ENCODE data around the gene DCST1. TPM values are rescaled to one million over a fixed set of nuclear protein-coding genes. Genes with fewer than 3 reads are reported as not detected.

Gene DCST1
- polyA plus RNA-seq, 3 donors, result 0.05 TPM; not detected in 2

DNA sequence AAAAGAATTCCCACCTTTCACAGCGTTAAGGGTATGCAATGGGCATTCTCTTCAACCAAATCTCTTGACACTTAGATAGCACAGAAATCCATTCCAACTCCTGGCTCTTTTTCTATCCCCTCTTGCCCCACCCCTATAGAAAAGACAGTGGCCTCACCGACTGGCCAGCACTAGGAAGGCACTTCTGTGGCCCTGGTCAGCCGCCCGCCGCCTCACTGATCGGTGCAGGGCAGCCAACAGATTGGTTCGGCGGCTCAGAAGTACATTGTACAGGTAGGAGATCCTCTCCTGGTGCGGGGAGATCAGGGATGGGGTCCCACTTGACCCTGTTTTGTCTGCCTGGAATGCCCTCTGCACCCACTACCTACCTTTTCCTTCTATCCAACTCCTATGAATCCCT, 9.3 kb upstream of the DCST1 start:
- H3K27me3 ChIP-seq (ENCODE audit: control insufficient read depth in 2 of 2, insufficient read depth in 2 of 2, low read length in 2 of 2), result no peaks in the 10 kb centered on the region
- TF ChIP-seq, protein P1, sequence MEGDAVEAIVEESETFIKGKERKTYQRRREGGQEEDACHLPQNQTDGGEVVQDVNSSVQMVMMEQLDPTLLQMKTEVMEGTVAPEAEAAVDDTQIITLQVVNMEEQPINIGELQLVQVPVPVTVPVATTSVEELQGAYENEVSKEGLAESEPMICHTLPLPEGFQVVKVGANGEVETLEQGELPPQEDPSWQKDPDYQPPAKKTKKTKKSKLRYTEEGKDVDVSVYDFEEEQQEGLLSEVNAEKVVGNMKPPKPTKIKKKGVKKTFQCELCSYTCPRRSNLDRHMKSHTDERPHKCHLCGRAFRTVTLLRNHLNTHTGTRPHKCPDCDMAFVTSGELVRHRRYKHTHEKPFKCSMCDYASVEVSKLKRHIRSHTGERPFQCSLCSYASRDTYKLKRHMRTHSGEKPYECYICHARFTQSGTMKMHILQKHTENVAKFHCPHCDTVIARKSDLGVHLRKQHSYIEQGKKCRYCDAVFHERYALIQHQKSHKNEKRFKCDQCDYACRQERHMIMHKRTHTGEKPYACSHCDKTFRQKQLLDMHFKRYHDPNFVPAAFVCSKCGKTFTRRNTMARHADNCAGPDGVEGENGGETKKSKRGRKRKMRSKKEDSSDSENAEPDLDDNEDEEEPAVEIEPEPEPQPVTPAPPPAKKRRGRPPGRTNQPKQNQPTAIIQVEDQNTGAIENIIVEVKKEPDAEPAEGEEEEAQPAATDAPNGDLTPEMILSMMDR (IDR thresholded peaks at IDR 0.05), result no peak
- Mint-ChIP-seq H3K36me3 (peaks cover 8 to 9% of the 10 kb centered on the region in 2 donors), H3K9me3 (peaks cover 0 to 2% (median 0%) of the 10 kb centered on the region in 7 donors), H3K4me1 (peaks cover 48% of the 10 kb centered on the region), H3K27me3 (ENCODE audit: low read depth in 3 of 3) (peaks cover 0 to 9% (median 5%) of the 10 kb centered on the region in 3 donors), H3K4me3 (no peak overlapping the region), H3K27ac (peak overlapping the region in 1 of 7 donors; percentile 53)
- intact Hi-C loops (cut with micrococcal nuclease), result no loop called here
- no peaks in the 10 kb centered on the region for H3K79me2 ChIP-seq (ENCODE audit: insufficient read depth, low read length)
- peaks cover 20 to 26% of the 10 kb centered on the region in 2 donors for H3K4me1 ChIP-seq (ENCODE audit: control insufficient read depth in 1 of 2, insufficient read depth in 2 of 2, low read length in 2 of 2)
- no peak overlapping the region for H2AFZ ChIP-seq (ENCODE audit: insufficient read depth, low read depth, low read length, poor library complexity, severe bottlenecking)
- DNase-seq, result no peak
- H3K36me3 ChIP-seq (replicated peaks in 1 of 2; ENCODE audit: control insufficient read depth in 1 of 2, insufficient read depth in 2 of 2, low read length in 2 of 2), result peaks cover 2% of the 10 kb centered on the region in 2 donors
- H4K20me1 ChIP-seq (ENCODE audit: insufficient read depth, low read length), result peaks cover 26% of the 10 kb centered on the region
- 94% methylated on average over 4 of the region's 9 CpGs for whole genome bisulfite sequencing (ENCODE audit: insufficient coverage)
- no peak overlapping the region for H3K4me3 ChIP-seq (replicated peaks in 1 of 3; ENCODE audit: low read depth in 2 of 3, low read length in 3 of 3)
- no peak overlapping the region for H3K4me2 ChIP-seq (replicated peaks; ENCODE audit: extremely low read depth, low read length, poor library complexity, severe bottlenecking)
- H3K27ac ChIP-seq (ENCODE audit: low read depth in 1 of 2, low read length in 2 of 2), result no peak overlapping the region
- H3K9me3 ChIP-seq (replicated peaks in 1 of 2; ENCODE audit: control insufficient read depth in 1 of 2, insufficient read depth in 1 of 2, low read length in 2 of 2), result no peaks in the 10 kb centered on the region
- no peak overlapping the region for H3K9ac ChIP-seq (ENCODE audit: insufficient read depth, low read length, poor library complexity, severe bottlenecking)

DNA sequence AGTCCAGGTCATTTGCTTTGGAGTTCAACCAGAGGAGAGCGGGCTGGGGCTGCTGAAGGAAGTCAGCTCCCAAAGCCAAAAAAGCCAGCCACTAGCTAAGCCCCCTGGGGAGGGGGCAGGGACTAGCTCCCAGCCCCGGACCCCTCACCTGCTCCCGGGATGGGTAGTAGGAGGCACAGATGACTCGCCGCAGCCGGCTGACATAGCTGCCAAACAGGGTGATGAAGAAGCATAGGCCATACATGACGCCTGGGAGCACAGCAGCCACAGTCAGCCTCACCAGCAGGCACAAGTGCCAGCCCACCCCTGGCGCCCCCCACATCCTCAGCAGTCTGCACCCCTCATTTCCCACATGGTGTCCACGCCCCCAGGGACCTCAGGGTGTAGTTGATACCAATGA, 7.5 kb upstream of the DCST1 start:
- no peak overlapping the region for H3K4me2 ChIP-seq (replicated peaks; ENCODE audit: extremely low read depth, low read length, poor library complexity, severe bottlenecking)

More for the DNA sequence above, 7.5 kb upstream of the DCST1 start:
- Histone ChIP-seq H3K27me3 (ENCODE audit: control insufficient read depth in 2 of 2, insufficient read depth in 2 of 2, low read length in 2 of 2) (no peaks in the 10 kb centered on the region), H3K4me3 (replicated peaks in 1 of 3; ENCODE audit: low read depth in 2 of 3, low read length in 3 of 3) (no peak overlapping the region), H3K9ac (ENCODE audit: insufficient read depth, low read length, poor library complexity, severe bottlenecking) (no peak overlapping the region), H3K79me2 (ENCODE audit: insufficient read depth, low read length) (no peaks in the 10 kb centered on the region), H3K9me3 (replicated peaks in 1 of 2; ENCODE audit: control insufficient read depth in 1 of 2, insufficient read depth in 1 of 2, low read length in 2 of 2) (no peaks in the 10 kb centered on the region), H4K20me1 (ENCODE audit: insufficient read depth, low read length) (peaks cover 9% of the 10 kb centered on the region), H3K36me3 (replicated peaks in 1 of 2; ENCODE audit: control insufficient read depth in 1 of 2, insufficient read depth in 2 of 2, low read length in 2 of 2) (no peaks in the 10 kb centered on the region), H3K27ac (ENCODE audit: low read depth in 1 of 2, low read length in 2 of 2) (no peak overlapping the region), H2AFZ (ENCODE audit: insufficient read depth, low read depth, low read length, poor library complexity, severe bottlenecking) (no peak overlapping the region), H3K4me1 (ENCODE audit: control insufficient read depth in 1 of 2, insufficient read depth in 2 of 2, low read length in 2 of 2) (peaks cover 21 to 27% of the 10 kb centered on the region in 2 donors)
- Mint-ChIP-seq H3K4me1 (peaks cover 40% of the 10 kb centered on the region), H3K27me3 (ENCODE audit: low read depth in 3 of 3) (peaks cover 0 to 9% (median 5%) of the 10 kb centered on the region in 3 donors), H3K4me3 (no peak overlapping the region), H3K36me3 (peaks cover 3% of the 10 kb centered on the region in 2 donors), H3K9me3 (no peaks in the 10 kb centered on the region), H3K27ac (no peak overlapping the region)
- intact Hi-C loops (cut with micrococcal nuclease), result no loop called here
- DNase-seq, result no peak
- 92% methylated on average over 4 of the region's 9 CpGs for WGBS (ENCODE audit: insufficient coverage)
- TF ChIP-seq, protein P1 (IDR thresholded peaks at IDR 0.05), result no peak

All from CD14-positive monocyte (primary cell).